ENCODE results near the gene DHPS. TPM values are rescaled to one million over a fixed set of nuclear protein-coding genes. Genes with fewer than 3 reads are reported as not detected.

The DHPS gene
- total RNA-seq, 1 donor from 2014 or later: 55.3 TPM

GRCh38 chr19:12628040-12629022, 53.3 kb downstream of the DHPS start:
- no peak for DNase-seq (ENCODE audit: low spot score)
- H3K4me3 Mint-ChIP-seq (ENCODE audit: unreplicated experiment): peak overlapping the region; percentile 90
- H3K36me3 Mint-ChIP-seq (ENCODE audit: low read depth, unreplicated experiment): peaks cover 60% of the 10 kb centered on the region
- no peak overlapping the region for H3K27ac Mint-ChIP-seq (ENCODE audit: unreplicated experiment)
- no peaks in the 10 kb centered on the region for H3K4me1 Mint-ChIP-seq (ENCODE audit: unreplicated experiment)
- H3K9me3 Mint-ChIP-seq (ENCODE audit: unreplicated experiment): peaks cover 17% of the 10 kb centered on the region
- no peaks in the 10 kb centered on the region for H3K27me3 Mint-ChIP-seq (ENCODE audit: unreplicated experiment)
- TF ChIP-seq CTCF (IDR thresholded peaks at IDR 0.05; ENCODE audit: unreplicated experiment): no peak

- Mint-ChIP-seq H3K27ac (ENCODE audit: unreplicated experiment) (no peak overlapping the region), H3K27me3 (ENCODE audit: unreplicated experiment) (no peaks in the 10 kb centered on the region), H3K4me1 (ENCODE audit: unreplicated experiment) (no peaks in the 10 kb centered on the region), H3K4me3 (ENCODE audit: unreplicated experiment) (peak overlapping the region; percentile 81), H3K9me3 (ENCODE audit: unreplicated experiment) (peaks cover 17% of the 10 kb centered on the region), H3K36me3 (ENCODE audit: low read depth, unreplicated experiment) (peaks cover 68% of the 10 kb centered on the region)
- TF ChIP-seq CTCF (IDR thresholded peaks at IDR 0.05; ENCODE audit: unreplicated experiment): no peak
- no peak for DNase-seq (ENCODE audit: low spot score)
Measured at GRCh38 chr19:12626958-12627357, 54.7 kb downstream of the DHPS start.

Other genes with a start within 250 kb of the DHPS start
- 7.3 TPM for gene ZNF443, start 240.9 kb downstream of the DHPS start, total RNA-seq (ENCODE audit: unreplicated experiment)
- gene ZNF709, start 197.1 kb downstream of the DHPS start, total RNA-seq (ENCODE audit: unreplicated experiment): 6.6 TPM
- gene ZNF564, start 130.4 kb downstream of the DHPS start, total RNA-seq (ENCODE audit: unreplicated experiment): 18.8 TPM
- gene ZNF490, start 71.1 kb downstream of the DHPS start, total RNA-seq (ENCODE audit: unreplicated experiment): 11.9 TPM
- gene ZNF791, start 71.0 kb downstream of the DHPS start, total RNA-seq (ENCODE audit: unreplicated experiment): 29.3 TPM
- 98.4 TPM for gene MAN2B1, start 15.1 kb downstream of the DHPS start, total RNA-seq (ENCODE audit: unreplicated experiment)
- 13.2 TPM for gene WDR83, start 15.1 kb downstream of the DHPS start, total RNA-seq (ENCODE audit: unreplicated experiment)
- not detected for gene GNG14, start 6.1 kb upstream of the DHPS start, total RNA-seq (ENCODE audit: unreplicated experiment)
- gene FBXW9, start 14.8 kb upstream of the DHPS start, total RNA-seq (ENCODE audit: unreplicated experiment): 8.0 TPM
- gene TNPO2, start 42.1 kb upstream of the DHPS start, total RNA-seq (ENCODE audit: unreplicated experiment): 68.1 TPM
- 176 TPM for gene TRIR, start 52.8 kb upstream of the DHPS start, total RNA-seq (ENCODE audit: unreplicated experiment)
- 77.9 TPM for gene GET3, start 55.6 kb upstream of the DHPS start, total RNA-seq (ENCODE audit: unreplicated experiment)
- gene BEST2, start 69.9 kb upstream of the DHPS start, total RNA-seq (ENCODE audit: unreplicated experiment): not detected
- gene HOOK2, start 93.7 kb upstream of the DHPS start, total RNA-seq (ENCODE audit: unreplicated experiment): 30.3 TPM
- 20.6 TPM for gene JUNB, start 109.6 kb upstream of the DHPS start, total RNA-seq (ENCODE audit: unreplicated experiment)
- 215 TPM for gene PRDX2, start 119.9 kb upstream of the DHPS start, total RNA-seq (ENCODE audit: unreplicated experiment)
- 14.2 TPM for gene THSD8, start 120.2 kb upstream of the DHPS start, total RNA-seq (ENCODE audit: unreplicated experiment)
- gene RNASEH2A, start 124.7 kb upstream of the DHPS start, total RNA-seq (ENCODE audit: unreplicated experiment): 26.9 TPM
- gene RTBDN, start 152.7 kb upstream of the DHPS start, total RNA-seq (ENCODE audit: unreplicated experiment): not detected
- gene MAST1, start 156.6 kb upstream of the DHPS start, total RNA-seq (ENCODE audit: unreplicated experiment): 4.1 TPM
- gene DNASE2, start 199.6 kb upstream of the DHPS start, total RNA-seq (ENCODE audit: unreplicated experiment): 12.2 TPM
- 0.54 TPM for gene KLF1, start 205.3 kb upstream of the DHPS start, total RNA-seq (ENCODE audit: unreplicated experiment)
- gene GCDH, start 209.3 kb upstream of the DHPS start, total RNA-seq (ENCODE audit: unreplicated experiment): 20.0 TPM
- not detected for gene SYCE2, start 237.4 kb upstream of the DHPS start, total RNA-seq (ENCODE audit: unreplicated experiment)

Data from endothelial cell (in vitro differentiated cells).